ENCODE results near the gene RSPH1.
"Not testable (repeated sequence)": the region's sequence is repeated elsewhere in the genome, so short reads cannot be mapped to it uniquely, and the experiment has no call there.

Gene RSPH1

GRCh38 chr21:42489006-42489563 is 6.9 kb downstream of the RSPH1 start:
- DNase-seq (ENCODE audit: low read depth in 3 of 3), result no peak

- DNase-seq (ENCODE audit: low read depth in 3 of 3), result no peak
Measured at GRCh38 chr21:42486531-42486930, 9.5 kb downstream of the RSPH1 start.

GRCh38 chr21:42486072-42486471 is 10.0 kb downstream of the RSPH1 start:
- DNase-seq (ENCODE audit: low read depth in 3 of 3), result no peak

GRCh38 chr21:42484966-42485365 is 11.1 kb downstream of the RSPH1 start:
- no peak for DNase-seq (ENCODE audit: low read depth in 3 of 3)

GRCh38 chr21:42481169-42481568 is 14.9 kb downstream of the RSPH1 start:
- no peak for DNase-seq (ENCODE audit: low read depth in 3 of 3)

- DNase-seq (ENCODE audit: low read depth in 3 of 3), result no peak
Measured at GRCh38 chr21:42480736-42481135, 15.3 kb downstream of the RSPH1 start.

- no peak for DNase-seq (ENCODE audit: low read depth in 3 of 3)
Measured at GRCh38 chr21:42479582-42479981, 16.4 kb downstream of the RSPH1 start.

- DNase-seq (ENCODE audit: low read depth in 3 of 3), result no peak
Measured at GRCh38 chr21:42478504-42478903, 17.5 kb downstream of the RSPH1 start.

GRCh38 chr21:42476388-42477331 is 19.4 kb downstream of the RSPH1 start:
- DNase-seq (ENCODE audit: low read depth in 3 of 3), result no peak

- no peak for DNase-seq (ENCODE audit: low read depth in 3 of 3)
Measured at GRCh38 chr21:42475526-42476387, 20.3 kb downstream of the RSPH1 start.

GRCh38 chr21:42475036-42475435 is 21.0 kb downstream of the RSPH1 start:
- DNase-seq (ENCODE audit: low read depth in 3 of 3), result no peak

- DNase-seq (ENCODE audit: low read depth in 3 of 3), result no peak
Measured at GRCh38 chr21:42474043-42474831, 21.8 kb downstream of the RSPH1 start.

- DNase-seq (ENCODE audit: low read depth in 3 of 3), result no peak
Measured at GRCh38 chr21:42473498-42474042, 22.5 kb downstream of the RSPH1 start.

- DNase-seq (ENCODE audit: low read depth in 3 of 3), result no peak
Measured at GRCh38 chr21:42472521-42472920, 23.5 kb downstream of the RSPH1 start.

- no peak for DNase-seq (ENCODE audit: low read depth in 3 of 3)
Measured at GRCh38 chr21:42471716-42472330, 24.2 kb downstream of the RSPH1 start.

GRCh38 chr21:42471206-42471605 is 24.8 kb downstream of the RSPH1 start:
- no peak for DNase-seq (ENCODE audit: low read depth in 3 of 3)

GRCh38 chr21:42469726-42470125 is 26.3 kb downstream of the RSPH1 start:
- not testable (repeated sequence) for DNase-seq (ENCODE audit: low read depth in 3 of 3)

GRCh38 chr21:42469272-42469671 is 26.8 kb downstream of the RSPH1 start:
- no peak for DNase-seq (ENCODE audit: low read depth in 3 of 3)

- no peak for DNase-seq (ENCODE audit: low read depth in 3 of 3)
Measured at GRCh38 chr21:42468491-42469131, 27.4 kb downstream of the RSPH1 start.

Data from stimulated activated CD4-positive, alpha-beta T cell treated with anti-CD3 and anti-CD28 coated beads, TNF-alpha, amount 100 ng/mL, for 48 hours (primary cell).